Suprapubic skin (tissue), 3 donors: ENCODE data around the gene MAP2K5.

Experiments
- CTCF ChIP-seq, 2 donors: fragments of 200-600 bp in 1 of 2; fragments of 450-650 bp in 1 of 2; sonication (generic) in 1 of 2; IDR thresholded peaks; one replicate each; pipeline ENCODE4 v1.5.1; 2016 to 2019; ENCODE audit warnings: antibody characterized with exemption in 2 of 2, mild to moderate bottlenecking in 1 of 2, moderate library complexity in 1 of 2
- POLR2A ChIP-seq, 2 donors: fragments of 450-650 bp; IDR thresholded peaks; one replicate each; pipeline ENCODE4 v1.6.1; 2017; ENCODE audit warnings: antibody characterized with exemption in 2 of 2, mild to moderate bottlenecking in 2 of 2, moderate library complexity in 2 of 2

- TF ChIP-seq CTCF (IDR thresholded peaks at IDR 0.05) (no peak), POLR2A (IDR thresholded peaks at IDR 0.05) (no peak)
These were observed 830 bp downstream of the MAP2K5 start for GRCh38 chr15:67543348-67543718.
